ENCODE data around the gene STX7.

STX7 gene

GRCh38 chr6:132405143-132405915 lies 107.6 kb downstream of the STX7 start:
- no peak for DNase-seq

- no peak for DNase-seq
Measured at GRCh38 chr6:132404736-132405135, 108.2 kb downstream of the STX7 start.

- DNase-seq: no peak
Measured at GRCh38 chr6:132404330-132404729, 108.6 kb downstream of the STX7 start.

- DNase-seq: no peak
Measured at GRCh38 chr6:132401618-132402285, 111.2 kb downstream of the STX7 start.

- DNase-seq: no peak
Measured at GRCh38 chr6:132400883-132401617, 111.9 kb downstream of the STX7 start, which contains the start of gene MOXD1. TSS of gene MOXD1 (minus strand) at chr6:132401475. CDS start at chr6:132401426, 49 bp downstream.

- no peak for DNase-seq
Measured at GRCh38 chr6:132400555-132400882, 112.4 kb downstream of the STX7 start.

- DNase-seq: no peak
Measured at GRCh38 chr6:132399376-132400074, 113.4 kb downstream of the STX7 start.

Measured in hematopoietic multipotent progenitor cell treated with erythropoietin and hydrocortisone succinate and interleukin-3 and kit ligand, for 8 days (in vitro differentiated cells).